ENCODE measurements around the gene MITF. TPM values are rescaled to one million over a fixed set of nuclear protein-coding genes. Genes with fewer than 3 reads are reported as not detected.

Gene MITF
- total and polyA plus RNA-seq, 2 of the 4 experiments (the other 2 are of a cell fraction) = 6.5 to 16.7 TPM

GRCh38 chr3:69888040-69888942, 149.0 kb downstream of the MITF start:
- Histone ChIP-seq H2BK120ac (ENCODE audit: low read depth, low read length) (no peak overlapping the region), H3K23ac (ENCODE audit: low read depth, low read length) (no peak overlapping the region), H3K36me3 (ENCODE audit: control insufficient read depth, insufficient read depth, low read length) (peaks cover 8% of the 10 kb centered on the region), H4K20me1 (ENCODE audit: insufficient read depth, low read length) (no peaks in the 10 kb centered on the region), H3K18ac (ENCODE audit: low read depth, low read length) (peak overlapping the region; percentile 74; the same call in 1 of the 2 replicates), H3K9me1 (ENCODE audit: insufficient read depth, low read length) (0 out of 2 replicates have a peak, but pooled peaks cover 2% of the 10 kb centered on the region), H3K27ac (ENCODE audit: insufficient read depth, low read length) (no peak overlapping the region), H3K9ac (ENCODE audit: low read depth, low read length) (no peak overlapping the region), H4K5ac (ENCODE audit: low read depth, low read length) (no peak overlapping the region; the same call in 1 of the 2 replicates), H2BK5ac (ENCODE audit: low read depth, low read length, poor library complexity, severe bottlenecking) (peak overlapping the region; percentile 20), H3K4ac (ENCODE audit: low read depth, low read length) (no peak overlapping the region), H3K9me3 (ENCODE audit: control insufficient read depth, insufficient read depth, low read length) (no peaks in the 10 kb centered on the region), H3K56ac (ENCODE audit: extremely low read depth, insufficient read depth, low read length) (no peak overlapping the region), H2BK15ac (ENCODE audit: low read depth, low read length) (no peak overlapping the region; the same call in 2 of the 3 replicates), H3K14ac (replicated peaks; ENCODE audit: low read depth, low read length) (no peak overlapping the region), H4K91ac (ENCODE audit: insufficient read depth, low read depth, low read length) (no peak overlapping the region), H3K4me3 (ENCODE audit: insufficient read depth, low read depth, low read length) (no peak overlapping the region), H2AK5ac (ENCODE audit: low read depth, low read length) (no peak overlapping the region; the same call in 1 of the 2 replicates), H2AK9ac (replicated peaks; ENCODE audit: low read depth, low read length, poor library complexity) (no peak overlapping the region), H2BK20ac (ENCODE audit: low read depth, low read length) (no peak overlapping the region), H3K4me2 (ENCODE audit: low read depth, low read length) (no peak overlapping the region), H3K79me1 (ENCODE audit: low read depth in 1 of 2, low read length in 2 of 2) (peaks cover 20 to 27% of the 10 kb centered on the region in 2 experiments), H4K8ac (ENCODE audit: low read depth in 2 of 2, low read length in 2 of 2) (peak overlapping the region; percentile 42 to 46; a peak in 2 of 4 replicates), H3K4me1 (ENCODE audit: control insufficient read depth, insufficient read depth, low read length) (peaks cover 10% of the 10 kb centered on the region), H3K27me3 (ENCODE audit: control insufficient read depth, insufficient read depth, low read length) (no peaks in the 10 kb centered on the region), H2AFZ (replicated peaks; ENCODE audit: low read length, poor library complexity) (no peak overlapping the region)
- ChIA-PET POLR2A (ENCODE audit: unreplicated experiment) (no interaction called here), CTCF (no interaction called here)
- 96% methylated on average over 4 of the region's 13 CpGs; no CpG with 5 or more reads in 1 of the 2 experiments for WGBS, 2 experiments (ENCODE audit: extremely low coverage in 2 of 2, insufficient read length in 1 of 2)
- dilution Hi-C loops (cut with HindIII; ENCODE audit: low sequenced_read_pairs, unreplicated experiment) = no loop called here
- DNase-seq (no peak), ATAC-seq (ENCODE audit: low read depth) (no peak)
- intact Hi-C loops (cut with micrococcal nuclease) = no loop called here
- BruUV-seq (replicated peaks) = no TSS peak
- in situ Hi-C loops (cut with MboI; ENCODE audit: low sequenced_read_pairs) = no loop called here
- TF ChIP-seq BHLHE40 (IDR thresholded peaks at IDR 0.05; ENCODE audit: low read depth, low read length) = no peak
- no peak for TF ChIP-seq CHD1 (IDR thresholded peaks at IDR 0.05; ENCODE audit: low read depth, low read length)
- no peak for TF ChIP-seq RFX5 (IDR thresholded peaks at IDR 0.05; ENCODE audit: low read depth, low read length)
- TF ChIP-seq CEBPB (IDR thresholded peaks at IDR 0.05; ENCODE audit: low read depth, low read length) = no peak
- no peak for TF ChIP-seq NFE2L2 (IDR thresholded peaks at IDR 0.05; ENCODE audit: low read depth, low read length)
- no peak for TF ChIP-seq CTCF (conservative IDR thresholded peaks at IDR 0.05; ENCODE audit: low read depth, low read length)
- TF ChIP-seq MAZ (IDR thresholded peaks at IDR 0.05; ENCODE audit: borderline replicate concordance, low read depth, low read length) = no peak
- no peak for TF ChIP-seq USF2 (IDR thresholded peaks at IDR 0.05; ENCODE audit: low read depth, low read length)
- TF ChIP-seq ELK1 (IDR thresholded peaks at IDR 0.05; ENCODE audit: borderline replicate concordance, low read depth, low read length) = no peak
- TF ChIP-seq FOS (IDR thresholded peaks at IDR 0.05; ENCODE audit: low read depth, low read length) = no peak
- no peak for TF ChIP-seq MXI1 (IDR thresholded peaks at IDR 0.05; ENCODE audit: borderline replicate concordance, low read depth, low read length)
- TF ChIP-seq POLR2A (IDR thresholded peaks at IDR 0.05; ENCODE audit: low read depth, low read length) = no peak
- TF ChIP-seq SMC3 (IDR thresholded peaks at IDR 0.05; ENCODE audit: low read depth, low read length) = no peak
- no peak for TF ChIP-seq RCOR1 (IDR thresholded peaks at IDR 0.05; ENCODE audit: insufficient replicate concordance, low read length)

Measured in IMR-90 (cell line).